ENCODE measurements around the gene SLCO2B1.

SLCO2B1 gene

GRCh38 chr11:75248924-75249256, 98.0 kb downstream of the SLCO2B1 start:
- DNase-seq (ENCODE audit: low read depth), result no peak

- DNase-seq (ENCODE audit: low read depth), result no peak
Measured at GRCh38 chr11:75249704-75250103, 98.8 kb downstream of the SLCO2B1 start.

GRCh38 chr11:75254326-75254725, 103.4 kb downstream of the SLCO2B1 start:
- DNase-seq (ENCODE audit: low read depth), result no peak

All from fibroblast of the conjunctiva (primary cell).